NCI-H2196 treated with DMSO at 0.1 percent for 48 hours (cell line): Measurements from ENCODE around the gene AP1G2.
"Not testable (repeated sequence)": the region's sequence is repeated elsewhere in the genome, so short reads cannot be mapped to it uniquely, and the experiment has no call there.

ENCODE experiments used
- DNase-seq: peaks from one replicate; lab custom pipeline; 2025; ENCODE audit not compliant: unreplicated experiment; lab: John Stamatoyannopoulos, UW

AP1G2 gene

DNA sequence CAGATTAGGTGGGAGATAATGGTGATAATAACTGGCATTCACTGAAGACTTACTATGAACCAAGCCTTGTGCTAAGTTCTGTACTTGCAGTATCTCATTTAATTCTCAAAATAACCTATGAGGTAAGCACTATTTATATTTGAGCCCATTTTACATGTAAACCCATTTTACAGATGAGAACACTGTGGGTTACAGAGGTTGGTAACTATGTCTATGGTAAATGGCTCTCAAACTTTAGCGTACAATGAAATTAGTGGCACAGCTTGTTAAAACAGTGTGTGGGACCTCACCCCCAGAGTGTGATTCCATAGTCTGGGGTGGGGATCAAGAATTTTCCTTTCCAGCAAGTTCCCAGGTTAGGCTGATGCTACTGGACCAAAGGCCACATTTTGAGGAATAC is 33.2 kb upstream of the AP1G2 start:
- no peak for DNase-seq

DNA sequence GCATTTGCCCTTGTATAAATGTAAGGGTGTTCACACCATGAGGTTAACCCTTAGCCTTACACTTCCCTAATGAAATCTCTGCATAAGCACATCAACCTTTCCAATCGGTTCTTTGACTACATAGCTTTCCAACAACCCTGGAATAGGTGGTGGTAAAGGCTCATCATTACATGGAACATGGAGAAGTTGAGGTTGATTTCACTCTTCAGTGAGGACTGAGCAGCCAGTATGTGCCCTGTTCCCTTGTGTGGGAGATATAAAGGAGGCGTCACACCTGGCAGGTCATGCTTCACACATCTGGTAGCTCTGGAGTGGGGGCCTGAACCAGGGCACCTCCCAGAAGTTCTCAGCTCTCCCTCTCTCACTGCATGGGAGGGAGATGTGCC is 32.7 kb upstream of the AP1G2 start:
- no peak for DNase-seq

DNA sequence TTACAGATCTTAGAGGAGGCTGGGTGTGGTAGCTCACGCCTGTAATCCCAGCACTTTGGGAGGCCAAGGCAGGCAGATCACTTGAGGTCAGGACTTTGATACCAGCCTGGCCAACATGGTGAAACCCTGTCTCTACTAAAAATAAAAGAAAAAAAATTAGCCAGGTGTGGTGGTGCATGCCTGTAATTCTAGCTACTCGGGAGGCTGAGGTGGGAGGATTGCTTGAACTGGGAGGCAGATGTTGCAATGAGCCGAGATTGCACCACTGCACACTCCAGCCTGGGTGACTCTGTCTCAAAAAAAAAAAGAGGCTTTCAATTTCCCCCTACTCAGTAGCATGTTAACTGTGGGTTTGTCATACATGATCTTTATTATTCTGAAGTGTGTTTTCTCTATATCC is 26.6 kb upstream of the AP1G2 start:
- not testable (repeated sequence) for DNase-seq

DNA sequence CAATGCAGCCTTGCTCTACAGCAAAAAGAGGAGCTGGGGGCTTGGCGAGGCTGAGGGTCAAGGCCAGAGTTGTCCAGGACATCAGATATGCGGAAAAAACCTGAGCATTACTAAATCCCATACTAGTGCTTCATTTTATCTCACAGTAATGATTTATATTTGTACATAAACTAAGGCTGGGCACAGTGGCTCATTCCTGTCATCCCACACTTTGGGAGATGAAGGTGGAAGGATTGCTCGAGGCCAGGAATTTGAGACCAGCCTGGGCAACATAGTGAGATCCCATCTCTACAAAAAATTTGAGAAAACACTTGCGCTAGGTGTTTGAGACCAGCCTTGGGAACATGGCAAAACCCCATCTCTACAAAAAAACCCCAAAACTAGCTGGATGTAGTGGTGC is 22.6 kb upstream of the AP1G2 start:
- no peak for DNase-seq

DNA sequence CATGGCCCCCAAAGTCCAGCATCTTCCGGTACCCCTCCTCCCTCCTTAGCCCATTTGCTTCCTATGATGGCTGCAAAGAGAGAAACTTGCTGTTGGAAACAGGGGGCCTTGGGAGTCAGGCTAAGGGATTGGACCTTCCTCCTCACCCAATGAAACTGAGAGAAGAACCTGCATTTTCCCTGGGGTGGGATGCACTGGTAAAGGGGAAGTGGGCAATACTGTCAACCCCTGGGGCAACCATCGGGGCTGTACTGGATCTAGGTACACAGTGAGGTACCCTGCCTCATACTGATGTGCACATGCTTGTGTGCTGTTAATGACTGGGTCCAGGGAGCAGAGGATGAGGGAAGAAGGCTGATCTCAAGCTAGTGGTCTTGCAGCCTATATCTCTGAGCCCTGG is 22.0 kb upstream of the AP1G2 start:
- DNase-seq: no peak

DNA sequence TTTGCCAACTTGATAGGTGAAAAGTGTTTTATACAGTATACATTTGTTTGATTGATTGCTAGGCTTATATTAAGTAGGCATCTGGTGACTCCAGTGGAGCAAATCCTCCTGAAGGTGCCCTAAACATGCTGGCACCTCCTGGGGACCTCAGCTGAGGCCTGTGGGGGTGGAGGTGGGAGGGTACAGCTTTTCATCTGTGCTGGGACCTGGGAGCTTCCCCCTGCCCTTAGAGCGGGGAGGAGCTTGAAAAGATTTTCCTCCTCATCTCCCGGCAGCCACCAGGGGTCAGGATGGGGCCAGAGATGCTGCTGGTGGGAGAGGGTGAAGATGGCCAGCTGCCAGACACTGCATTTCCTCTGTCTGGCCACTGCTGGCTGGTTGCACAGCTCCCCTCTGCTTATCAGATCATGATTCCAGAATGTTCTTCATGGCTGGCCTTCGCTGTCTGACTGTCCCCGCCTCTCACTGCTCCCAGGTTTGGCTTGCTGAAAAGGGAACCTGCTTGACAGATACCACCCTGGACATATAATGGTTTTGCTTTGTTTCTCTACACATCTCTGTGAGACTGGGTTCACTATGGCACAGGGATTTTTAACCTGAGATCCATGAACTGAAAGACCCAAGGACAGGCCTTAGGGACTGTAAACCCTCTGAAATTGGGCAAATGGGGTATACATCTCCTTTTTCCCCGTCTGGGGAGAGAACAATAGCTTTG is 21.4 kb upstream of the AP1G2 start:
- DNase-seq: peak; percentile 86

DNA sequence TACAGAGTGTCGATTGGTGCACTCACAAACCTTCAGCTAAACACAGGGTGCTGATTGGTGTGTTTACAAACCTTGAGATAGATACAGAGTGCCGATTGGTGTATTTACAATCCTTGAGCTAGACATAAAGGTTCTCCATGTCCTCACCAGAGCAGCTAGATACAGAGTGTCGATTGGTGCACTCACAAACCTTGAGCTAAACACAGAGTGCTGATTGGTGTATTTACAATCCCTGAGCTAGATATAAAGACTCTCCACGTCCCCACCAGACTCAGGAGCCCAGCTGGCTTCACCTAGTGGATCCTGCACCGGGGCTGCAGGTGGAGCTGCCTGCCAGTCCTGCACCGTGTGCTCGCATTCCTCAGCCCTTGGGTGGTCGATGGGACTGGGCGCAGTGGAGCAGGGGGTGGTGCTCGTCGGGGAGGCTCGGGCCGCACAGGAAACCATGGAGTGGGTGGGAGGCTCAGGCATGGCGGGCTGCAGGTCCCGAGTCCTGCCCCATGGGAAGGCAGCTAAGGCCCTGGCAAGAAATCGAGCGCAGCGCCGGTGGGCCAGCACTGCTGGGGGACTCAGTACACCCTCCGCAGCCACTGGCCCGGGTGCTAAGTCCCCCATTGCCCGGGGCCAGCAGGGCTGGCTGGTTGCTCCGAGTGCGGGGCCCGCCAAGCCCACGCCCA is 17.1 kb upstream of the AP1G2 start:
- not testable (repeated sequence) for DNase-seq

DNA sequence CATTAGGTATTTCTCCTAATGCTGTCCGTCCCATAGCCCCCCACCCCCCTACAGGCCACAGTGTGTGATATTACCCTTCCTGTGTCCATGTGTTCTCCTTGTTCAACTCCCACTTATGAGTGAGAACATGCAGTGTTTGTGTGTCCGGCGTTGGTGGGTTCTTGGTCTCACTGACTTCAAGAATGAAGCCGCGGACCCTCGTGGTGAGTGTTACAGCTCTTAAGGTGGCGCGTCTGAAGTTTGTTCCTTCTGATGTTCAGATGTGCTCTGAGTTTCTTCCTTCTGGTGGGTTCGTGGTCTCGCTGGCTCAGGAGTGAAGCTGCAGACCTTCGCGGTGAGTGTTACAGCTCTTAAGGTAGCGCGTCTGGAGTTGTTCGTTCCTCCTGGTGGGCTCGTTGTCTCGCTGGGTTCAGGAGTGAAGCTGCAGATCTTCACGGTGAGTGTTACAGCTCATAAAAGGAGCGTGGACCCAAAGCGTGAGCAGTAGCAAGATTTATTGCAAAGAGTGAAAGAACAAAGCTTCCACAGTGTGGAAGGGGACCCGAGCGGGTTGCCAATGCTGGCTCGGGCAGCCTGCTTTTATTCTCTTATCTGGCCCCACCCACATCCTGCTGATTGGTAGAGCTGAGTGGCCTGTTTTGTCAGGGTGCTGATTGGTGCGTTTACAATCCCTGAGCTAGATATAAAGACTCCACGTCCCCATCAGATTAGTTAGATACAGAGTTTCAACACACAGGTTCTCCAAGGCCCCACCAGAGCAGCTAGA is 16.4 kb upstream of the AP1G2 start:
- DNase-seq: not testable (repeated sequence)

DNA sequence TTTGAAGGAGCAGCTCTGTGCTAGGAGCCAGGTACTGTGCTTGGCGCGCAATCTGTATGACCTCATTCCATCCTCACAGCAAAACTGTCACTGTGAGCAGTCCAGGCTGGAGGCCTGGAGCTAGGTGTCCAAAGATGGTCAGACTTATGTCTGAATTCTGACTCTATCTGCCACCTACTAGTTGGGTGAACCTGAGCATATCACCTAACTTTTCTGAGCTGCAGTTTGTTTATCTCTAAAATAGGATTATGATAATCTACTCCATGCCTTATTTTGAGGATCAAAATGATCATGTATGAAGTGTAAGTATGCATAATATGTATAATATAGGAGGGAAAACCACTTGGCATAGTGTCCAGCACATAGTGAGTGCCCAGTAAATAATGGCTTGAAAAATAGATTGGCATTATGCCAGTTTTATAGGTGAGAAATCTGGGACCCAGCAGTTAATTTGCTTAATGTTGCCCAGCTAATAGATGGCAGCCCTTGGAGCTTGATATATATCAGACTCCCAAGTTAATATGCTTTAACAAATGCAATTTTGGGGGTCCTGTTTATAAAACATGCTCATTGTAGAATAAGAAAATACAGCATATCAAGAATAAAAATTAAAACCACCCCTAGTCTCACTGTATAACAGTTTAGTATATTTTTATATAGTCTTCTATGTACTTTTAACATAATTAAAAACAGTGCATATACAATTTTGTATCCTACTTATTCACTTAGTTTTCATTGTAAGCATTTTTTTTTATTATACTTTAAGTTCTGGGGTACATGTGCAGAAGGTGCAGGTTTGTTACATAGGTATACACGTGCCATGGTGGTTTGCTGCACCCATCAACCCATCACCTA is 15.5 kb upstream of the AP1G2 start:
- no peak for DNase-seq

DNA sequence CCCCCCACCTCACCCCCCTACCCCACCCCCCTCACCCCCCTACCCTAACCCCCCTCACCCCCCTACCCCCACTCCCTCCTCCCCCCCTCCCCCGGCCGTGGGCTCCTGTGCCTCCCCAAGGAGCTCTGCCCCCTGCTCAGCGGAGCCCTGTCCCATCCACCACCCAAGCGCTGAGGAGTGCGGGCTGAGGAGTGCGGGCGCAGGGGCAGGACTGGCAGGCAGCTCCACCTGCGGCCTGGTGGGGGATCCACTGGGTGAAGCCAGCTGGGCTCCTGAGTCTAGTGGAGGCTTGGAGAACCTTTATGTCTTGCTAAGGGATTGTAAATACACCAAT is 13.3 kb upstream of the AP1G2 start:
- no peak for DNase-seq

DNA sequence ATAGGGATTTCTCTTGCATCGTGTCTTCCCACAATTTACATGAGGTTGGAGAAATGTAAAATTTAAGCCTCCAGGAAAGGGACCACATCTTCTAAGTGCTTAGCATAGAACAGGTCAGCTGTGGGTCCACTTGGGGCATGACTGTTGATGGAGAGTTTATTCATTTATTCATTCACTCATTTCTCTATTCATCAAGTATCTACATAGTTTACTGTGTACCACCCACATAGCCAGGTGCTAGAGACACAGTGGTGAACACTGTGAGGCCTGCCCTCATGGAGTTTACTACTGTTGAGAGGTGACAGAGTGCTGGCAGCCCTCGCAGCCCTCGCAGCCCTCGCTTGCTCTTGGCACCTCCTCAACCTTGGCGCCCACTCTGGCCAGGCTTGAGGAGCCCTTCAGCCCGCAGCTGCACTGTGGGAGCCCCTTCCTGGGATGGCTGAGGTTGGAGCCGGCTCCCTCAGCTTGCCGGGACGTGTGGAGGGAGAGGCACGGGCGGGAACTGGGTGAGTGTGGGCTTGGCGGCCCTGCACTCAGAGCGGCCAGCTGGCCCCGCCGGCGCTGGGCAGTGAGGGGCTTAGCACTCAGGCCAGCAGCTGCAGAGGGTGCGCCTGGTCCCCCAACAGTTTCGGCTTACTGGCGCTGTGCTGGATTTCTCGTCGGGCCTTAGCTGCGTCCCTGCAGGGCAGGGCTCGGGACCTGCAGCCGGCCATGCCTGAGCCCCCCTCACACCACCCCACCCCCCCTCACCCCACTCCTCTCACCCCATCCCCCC is 12.7 kb upstream of the AP1G2 start:
- no peak for DNase-seq

DNA sequence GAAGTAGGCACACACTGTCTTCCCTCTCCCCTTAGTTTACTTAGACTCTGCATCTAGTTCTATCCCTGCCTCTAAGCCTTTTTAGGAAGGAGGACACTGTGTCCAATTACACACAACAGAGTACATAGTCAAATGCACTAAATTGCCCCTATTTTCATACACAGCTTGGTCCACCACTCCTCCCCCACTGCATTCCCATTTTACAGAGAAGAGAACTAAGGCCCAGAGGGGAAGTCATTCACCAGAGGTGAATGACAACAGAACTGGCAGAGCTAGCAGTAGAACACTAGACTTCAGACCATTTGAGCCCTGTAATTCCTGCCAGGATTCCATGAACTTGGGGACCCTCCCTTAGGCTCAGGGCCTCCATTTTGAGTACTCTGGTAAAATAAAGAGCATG is 12.1 kb upstream of the AP1G2 start:
- DNase-seq: no peak

DNA sequence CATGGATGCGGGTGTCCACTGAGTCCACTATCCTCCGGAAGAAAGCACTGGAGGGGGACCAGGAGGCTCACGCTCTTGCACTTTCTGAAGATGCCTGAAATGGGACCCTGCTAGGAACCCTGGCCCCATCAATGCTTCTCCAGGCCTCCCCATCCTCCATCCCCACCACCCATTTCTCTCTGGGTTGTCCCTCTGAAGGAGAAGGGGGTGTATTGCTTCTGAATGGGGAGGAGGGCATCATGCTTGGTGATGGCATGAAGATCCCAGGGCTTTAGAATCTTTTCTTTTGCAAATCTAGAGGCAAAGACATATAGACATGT is 11.7 kb upstream of the AP1G2 start:
- no peak for DNase-seq

DNA sequence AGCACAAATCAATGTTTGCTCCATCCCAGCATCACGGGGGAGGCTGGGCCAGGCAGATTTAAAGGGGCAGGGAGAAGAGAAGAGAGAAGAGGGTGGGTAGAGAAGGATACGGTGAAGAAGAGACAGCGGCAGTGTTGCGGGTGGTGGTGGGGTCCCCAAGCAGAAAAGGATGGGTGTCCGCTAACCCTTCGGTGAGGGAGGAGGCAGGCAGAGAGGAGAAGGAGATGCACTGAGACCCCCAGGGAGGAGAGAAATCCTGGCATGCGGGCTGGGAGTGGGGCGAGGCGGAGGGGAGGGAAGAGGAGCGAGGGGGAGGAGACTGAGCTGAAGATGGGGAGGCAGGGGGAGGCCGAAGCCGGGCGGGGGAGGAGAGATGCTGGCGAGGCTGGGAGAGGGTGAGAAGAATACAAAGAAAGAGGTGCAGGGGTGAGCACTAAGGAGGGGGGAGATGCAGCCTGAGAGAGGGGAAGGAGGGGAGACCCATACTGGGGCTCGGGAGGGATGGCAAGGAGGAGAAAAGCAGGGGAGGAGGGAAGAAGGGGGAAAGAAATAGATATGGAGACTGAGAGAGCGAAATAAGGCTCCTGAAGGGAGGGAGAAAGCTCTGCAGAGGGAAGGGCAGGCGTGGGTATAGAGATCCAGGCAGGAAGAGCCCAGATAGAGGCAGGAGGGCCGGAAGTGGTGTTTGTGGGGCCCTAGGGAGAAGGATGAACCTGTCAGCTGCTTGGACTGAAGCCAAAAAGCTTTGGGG is 11.1 kb upstream of the AP1G2 start, which contains the start of gene JPH4:
TSS of gene JPH4 (minus strand) at position 231 of the 751 bp plus-strand sequence. CDS start 1,337 bp downstream, outside the sequence.
- DNase-seq: no peak

DNA sequence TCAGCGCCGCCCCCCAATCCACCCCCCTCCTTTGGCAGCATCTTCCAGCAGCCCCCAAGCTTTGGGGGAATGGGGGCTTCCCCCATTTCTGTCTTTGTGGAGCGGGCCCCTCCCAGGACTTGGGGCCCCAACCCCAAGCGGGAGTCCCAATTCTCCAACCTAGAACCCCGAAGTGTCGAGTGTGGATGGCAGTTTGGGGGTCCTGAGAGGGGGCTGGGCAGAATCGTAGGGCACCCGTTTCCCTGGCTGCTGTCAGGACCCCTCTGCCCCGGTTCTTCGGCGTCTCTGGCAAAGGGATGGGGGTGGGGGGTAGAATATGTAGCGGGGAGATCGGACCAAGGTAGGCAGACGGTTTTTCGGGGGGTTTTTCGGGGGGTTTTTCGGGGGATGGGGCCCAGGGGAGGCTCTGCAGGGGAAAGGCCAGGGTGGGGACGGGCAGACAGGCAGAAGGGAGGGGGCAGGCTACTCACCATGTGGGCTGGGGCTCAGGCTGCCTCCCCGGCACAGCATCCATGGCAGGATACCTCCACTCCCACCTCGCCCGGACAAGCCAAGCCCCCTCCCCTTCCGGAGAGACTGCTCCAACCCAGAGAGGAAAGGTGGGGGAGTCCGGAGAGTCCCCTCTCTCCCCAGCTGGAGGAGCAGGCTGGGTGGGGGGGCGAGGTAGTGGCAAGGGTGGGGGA is 10.3 kb upstream of the AP1G2 start:
- no peak for DNase-seq

DNA sequence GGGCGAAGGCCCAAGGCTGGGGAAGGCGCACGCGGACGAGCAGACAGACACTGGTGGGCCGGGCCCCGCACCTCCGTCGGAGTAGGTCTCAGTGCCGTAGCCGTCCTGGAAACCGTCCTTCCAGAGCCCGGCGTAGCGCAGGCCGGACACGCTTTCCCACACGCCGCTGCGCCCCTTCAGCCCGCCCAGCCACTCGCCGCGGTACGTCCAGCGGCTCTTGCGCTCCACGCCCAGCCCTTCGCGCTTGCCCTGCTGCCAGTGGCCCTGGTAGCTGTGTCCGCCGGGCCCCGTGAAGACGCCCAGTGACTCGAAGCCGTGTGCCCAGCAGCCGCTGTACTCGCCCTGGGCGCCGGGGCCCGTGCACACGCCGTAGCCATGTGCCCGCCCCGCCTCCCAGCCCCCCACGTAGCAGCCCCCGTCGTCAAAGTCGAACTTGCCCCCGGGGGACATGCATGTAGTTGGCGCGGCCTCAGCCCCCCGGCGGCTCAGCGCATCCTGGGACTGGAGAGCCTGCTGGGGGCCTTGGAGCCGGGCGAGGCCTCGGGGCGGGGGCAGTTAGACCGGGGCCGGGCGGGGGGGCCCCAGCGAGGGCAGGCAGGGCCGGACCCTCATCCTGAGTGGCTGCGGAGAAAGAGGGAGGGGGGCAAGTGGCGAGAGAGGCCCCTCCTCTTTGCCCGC is 9.6 kb upstream of the AP1G2 start:
- no peak for DNase-seq

DNA sequence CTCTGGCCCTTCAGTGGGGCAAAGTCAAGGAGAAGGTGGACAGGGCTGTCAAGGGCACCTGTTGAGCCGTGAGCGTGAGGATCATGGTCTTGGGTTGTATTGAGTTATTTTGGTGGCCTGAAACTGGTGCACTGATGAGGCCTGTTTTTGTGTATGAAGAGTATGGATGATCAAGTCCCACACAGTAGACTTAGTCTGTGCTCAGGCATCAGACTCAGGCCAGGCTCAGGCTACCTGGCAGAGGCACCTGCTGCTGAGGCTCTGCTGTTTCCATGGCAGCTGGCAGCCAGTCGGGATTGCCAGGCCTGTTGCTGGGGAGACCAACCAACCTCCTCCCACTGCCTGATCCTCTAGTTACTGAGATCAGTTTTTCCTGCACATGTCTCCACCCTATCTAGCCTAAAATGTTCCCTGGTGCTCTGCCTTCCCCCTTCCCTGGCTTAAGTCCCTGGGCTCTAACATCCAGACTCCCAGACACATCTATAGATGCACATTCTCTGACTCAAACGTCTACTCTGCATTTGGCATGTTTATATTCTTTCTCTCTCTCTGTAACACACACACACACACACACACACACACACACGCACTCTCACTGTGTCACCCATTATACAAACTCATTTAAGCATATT is 5.9 kb upstream of the AP1G2 start:
- peak; percentile 80 for DNase-seq

DNA sequence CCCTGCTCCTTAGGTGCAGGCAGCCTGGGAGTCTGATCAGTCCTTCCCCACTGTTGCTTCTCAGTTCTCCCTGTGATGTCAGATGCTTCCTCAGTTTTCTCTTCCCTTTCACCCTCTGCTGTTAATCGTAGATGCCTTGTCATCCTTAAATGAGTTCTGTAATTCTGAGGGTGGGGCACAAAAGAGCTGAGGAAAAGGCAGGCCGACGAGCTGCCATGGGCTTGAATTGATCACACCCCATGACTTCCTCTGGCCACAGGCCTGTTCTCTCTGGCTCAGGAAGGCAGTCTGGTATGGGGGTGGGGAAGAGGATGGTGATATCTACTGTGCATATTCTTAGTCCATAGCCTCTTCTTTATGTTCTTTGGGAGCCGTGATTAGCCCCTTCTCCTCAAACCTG is 5.2 kb upstream of the AP1G2 start:
- no peak for DNase-seq

DNA sequence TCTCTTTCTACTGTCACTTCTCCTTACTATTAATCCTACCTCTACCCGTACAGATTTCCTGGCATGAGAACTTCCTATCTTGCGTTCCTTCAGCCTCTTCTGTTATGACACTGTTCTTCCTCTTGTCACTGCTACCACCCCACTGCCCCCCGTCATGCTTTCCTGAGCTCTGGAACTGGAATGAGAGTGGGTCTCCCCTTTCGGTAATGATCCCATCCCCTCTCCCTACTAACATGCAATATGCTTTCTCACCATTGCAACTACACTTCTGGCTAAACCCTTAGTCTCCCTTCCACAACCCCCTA is 4.9 kb upstream of the AP1G2 start:
- DNase-seq: no peak
